Heart left ventricle (tissue), 16 donors: ENCODE measurements around the gene NSD2. TPM values are rescaled to one million over a fixed set of nuclear protein-coding genes. Genes with fewer than 3 reads are reported as not detected.

Source experiments
- ATAC-seq, 4 donors: fragments of 200-7000 bp; cut with Tn5 transposase; one replicate each; pipeline ENCODE4 v1.9.1; 2020 to 2022; ENCODE audit warnings: moderate library complexity in 4 of 4, mild to moderate bottlenecking in 3 of 4, moderate number of reproducible peaks in 1 of 4
- DNase-seq, 5 donors: peaks; one replicate each; pipeline ENCODE4 v3.0.0-alpha.2; 2020
- H3K27ac ChIP-seq, 12 donors: fragments of 200-600 bp; sonication (generic) in 4 of 12; one replicate each; pipeline versions ENCODE4 v1.5.0 to v1.8.0; 2016 to 2022; ENCODE audit warnings: mild to moderate bottlenecking in 2 of 12
- H3K27me3 ChIP-seq, 9 donors: fragments of 200-600 bp; sonication (generic) in 2 of 9; one replicate each; pipeline versions ENCODE4 v1.5.1 to v1.8.0; 2016 to 2022; ENCODE audit warnings: mild to moderate bottlenecking in 3 of 9
- H3K36me3 ChIP-seq, 9 donors: fragments of 200-600 bp; sonication (generic) in 2 of 9; one replicate each; pipeline versions ENCODE4 v1.5.0 to v1.8.0; 2018 to 2022; ENCODE audit warnings: mild to moderate bottlenecking in 2 of 9
- H3K4me1 ChIP-seq, 12 donors: fragments of 200-600 bp; sonication (generic) in 4 of 12; one replicate each; pipeline versions ENCODE4 v1.5.0 to v1.8.0; 2016 to 2022; ENCODE audit warnings: mild to moderate bottlenecking in 3 of 12
- H3K4me3 ChIP-seq, 12 donors: fragments of 200-600 bp; sonication (generic) in 4 of 12; one replicate each; pipeline versions ENCODE4 v1.5.0 to v1.8.0; 2017 to 2022; ENCODE audit warnings: mild to moderate bottlenecking in 9 of 12, moderate library complexity in 4 of 12
- H3K9me3 ChIP-seq, 12 donors: fragments of 200-600 bp; sonication (generic) in 4 of 12; one replicate each; pipeline versions ENCODE4 v1.5.0 to v1.8.0; 2016 to 2022; ENCODE audit warnings: mild to moderate bottlenecking in 1 of 12
- CTCF ChIP-seq, 12 donors: fragments of 200-600 bp; sonication (generic) in 4 of 12; IDR thresholded peaks; one replicate each; pipeline versions ENCODE4 v1.5.0 to v1.8.0; 2018 to 2022; ENCODE audit warnings: antibody characterized with exemption in 12 of 12, mild to moderate bottlenecking in 5 of 12
- POLR2A ChIP-seq, 2 donors: fragments of 450-650 bp; IDR thresholded peaks; one replicate each; pipeline ENCODE4 v1.6.1; 2017; ENCODE audit warnings: antibody characterized with exemption in 2 of 2, mild to moderate bottlenecking in 2 of 2, moderate library complexity in 2 of 2
- WGBS, 4 donors: extraction: QIAGEN DNeasy Blood & Tissue Kit in 2 of 4; methylation state at CpG; one replicate each; pipeline versions ENCODE4 v1.1.5 to v1.1.7; 2013 to 2018; 5-methylcytosine and 5-hydroxymethylcytosine counted together
- intact Hi-C, 10 donors: fragments of 100-400 bp; cut with DNase I; formaldehyde crosslinking; loops; one replicate each; pipeline versions ENCODE4 v1.11.1 to v1.14.2; 2022
- polyA plus RNA-seq, 2 donors: library from polyadenylated mRNA; stranded (reverse); fragments of 200-250 nt; gene quantifications; one replicate each; pipeline ENCODE4 v1.2.3, GENCODE V29; 2013
- total RNA-seq, 9 donors: library from RNA; depleted of rRNA in 2 of 9; stranded (reverse); fragments of >200 nt in 2 of 9; fragmentation: NEBNext Ultra II Directional in 3 of 9; extraction: Animal tissue kit (Norgen Biotek cat#: 25700) in 3 of 9; gene quantifications; one replicate each; pipeline versions ENCODE4 v1.1.0 to v1.2.4, GENCODE V29; 2016 to 2023
- donor health status: ischemic (EF 13 %, LVEDD 7.1; RV severe dilation, severe dysfunction).
- donor health status: healthy with polysubstance abuse.
- donor health status: DM: no; HTN: yes; CAD: no.
- donor health status: DM: no; HTN: no; CAD: no.
- donor health status: ischemic (EF 25% LVEDD 6.9; RV normal size, moderate dysfunction).
- donor health status: ischemic (EF 25% LVEDD 5.7; RV mildly dilated, moderate dysfunction).
- donor health status: healthy.
- donor health status: DM: yes; HTN: yes; CAD: no.
- donor health status: ischemic (EF 35%, LVEDD 5.7; RV mildly dilated, moderate dysfunction).
- donor health status: nonischemic (EF 11% LVEDD 7.7; RV severe dilation, severe dysfunction).
- donor health status: DM: yes; HTN: yes; CAD: no.
- donor health status: PGD.
- donor health status: ischemic (EF 29% LVEDD 5.4; RV normal size, mild dysfunction).
- donor health status: nonischemic (EF 23%, LVEDD 6.1; RV moderate dilation, normal function).

Gene NSD2
- total and polyA plus RNA-seq, 11 donors, result 11.4 to 63.3 (median 39.0) TPM

- H3K27me3 ChIP-seq, result no peaks in the 10 kb centered on the region
- intact Hi-C loops, result no loop called here
- ATAC-seq, result no peak
- no peak overlapping the region for H3K27ac ChIP-seq
- no peak for TF ChIP-seq POLR2A (IDR thresholded peaks at IDR 0.05)
- no peak for TF ChIP-seq CTCF (IDR thresholded peaks at IDR 0.05)
- H3K9me3 ChIP-seq, result no peaks in the 10 kb centered on the region
- H3K4me1 ChIP-seq, result no peaks in the 10 kb centered on the region
- WGBS, 4 donors, result 94 to 97% (median 96%) methylated on average over 7 of the region's 7 CpGs
- no peak overlapping the region for H3K4me3 ChIP-seq
- H3K36me3 ChIP-seq, result peaks cover 0 to 55% (median 37%) of the 10 kb centered on the region in 9 donors
- no peak for DNase-seq
Measured at GRCh38 chr4:1922821-1923220, 51.6 kb downstream of the NSD2 start.

GRCh38 chr4:1927675-1928074 is 56.5 kb downstream of the NSD2 start:
- no peak for TF ChIP-seq POLR2A (IDR thresholded peaks at IDR 0.05)
- TF ChIP-seq CTCF (IDR thresholded peaks at IDR 0.05), result no peak
- Histone ChIP-seq H3K4me1 (no peaks in the 10 kb centered on the region), H3K27ac (no peak overlapping the region), H3K27me3 (no peaks in the 10 kb centered on the region), H3K4me3 (no peak overlapping the region), H3K9me3 (no peaks in the 10 kb centered on the region), H3K36me3 (peaks cover 0 to 47% (median 30%) of the 10 kb centered on the region in 9 donors)
- 61 to 68% (median 66%) methylated on average over 3 of the region's 3 CpGs for WGBS, 4 donors
- DNase-seq (no peak), ATAC-seq (no peak)
- intact Hi-C loops, result no loop called here

- Histone ChIP-seq H3K9me3 (no peaks in the 10 kb centered on the region), H3K27ac (no peak overlapping the region), H3K36me3 (peaks cover 0 to 47% (median 28%) of the 10 kb centered on the region in 9 donors), H3K4me1 (no peaks in the 10 kb centered on the region), H3K27me3 (no peaks in the 10 kb centered on the region), H3K4me3 (no peak overlapping the region)
- no peak for TF ChIP-seq POLR2A (IDR thresholded peaks at IDR 0.05)
- TF ChIP-seq CTCF (IDR thresholded peaks at IDR 0.05), result no peak
- no peak for DNase-seq
- ATAC-seq, result peak in 1 of 4 donors; percentile 25
- intact Hi-C loops, result no loop called here
- 90 to 94% (median 92%) methylated on average over 13 of the region's 13 CpGs for WGBS, 4 donors
Measured at GRCh38 chr4:1928356-1929239, 57.4 kb downstream of the NSD2 start.

GRCh38 chr4:1932736-1933135 is 61.5 kb downstream of the NSD2 start:
- no peak for TF ChIP-seq POLR2A (IDR thresholded peaks at IDR 0.05)
- no peak for TF ChIP-seq CTCF (IDR thresholded peaks at IDR 0.05)
- Histone ChIP-seq H3K4me3 (no peak overlapping the region), H3K36me3 (peaks cover 0 to 72% (median 56%) of the 10 kb centered on the region in 9 donors), H3K9me3 (no peaks in the 10 kb centered on the region), H3K27me3 (no peaks in the 10 kb centered on the region), H3K4me1 (no peaks in the 10 kb centered on the region), H3K27ac (no peak overlapping the region)
- no peak for DNase-seq
- 96 to 97% (median 96%) methylated on average over 11 to 13 of the region's 13 CpGs for WGBS, 4 donors
- intact Hi-C loops, result no loop called here
- ATAC-seq, result peak in 1 of 4 donors; percentile 23
